ENCODE results near the gene IQCN.

GRCh38 chr19:18279266-18279515 lies 4.9 kb upstream of the IQCN start:
- TF ChIP-seq POLR2AphosphoS5 (IDR thresholded peaks at IDR 0.05), result no peak
- TF ChIP-seq POLR2A (IDR thresholded peaks at IDR 0.05), result no peak

Measured in prostate gland (tissue), 1 donor.